HEK293T (cell line): ENCODE measurements around the gene MUC21.

Experiments used
- CTCF ChIA-PET: fragments of 350-600 bp; formaldehyde crosslinking; extraction: SDS; loops from one replicate; lab custom pipeline; 2021; ENCODE audit warnings: antibody characterized with exemption, inconsistent platforms; lab: Yijun Ruan, JAX
- POLR2A ChIA-PET: fragments of 350-600 bp; formaldehyde crosslinking; extraction: SDS; loops from one replicate; lab custom pipeline; 2020; ENCODE audit warnings: antibody characterized with exemption, inconsistent platforms; lab: Yijun Ruan, JAX
- DNase-seq: peaks from one replicate; pipeline ENCODE4 v3.0.0; 2012; ENCODE audit warnings: mixed read lengths; ENCODE audit errors: extremely low spot score
- ARNT ChIP-seq: fragments of 450-650 bp; IDR thresholded peaks from 2 replicates; pipeline ENCODE4 v1.6.1; 2017; ENCODE audit warnings: mild to moderate bottlenecking
- BHLHE40 ChIP-seq: fragments of 450-650 bp; IDR thresholded peaks from 2 replicates; pipeline ENCODE4 v1.6.1; 2016; ENCODE audit warnings: mild to moderate bottlenecking, moderate library complexity, borderline replicate concordance
- CTBP1 ChIP-seq: fragments of 450-650 bp; IDR thresholded peaks from 2 replicates; pipeline ENCODE4 v1.6.1; 2016; ENCODE audit warnings: borderline replicate concordance
- ELF4 ChIP-seq: fragments of 450-650 bp; IDR thresholded peaks from 2 replicates; pipeline ENCODE4 v1.6.1; 2017; ENCODE audit warnings: antibody characterized with exemption
- FOXA1 ChIP-seq: fragments of 450-650 bp; IDR thresholded peaks from 2 replicates; pipeline ENCODE4 v1.6.1; 2016; ENCODE audit warnings: mild to moderate bottlenecking
- FOXK2 ChIP-seq: fragments of 450-650 bp; IDR thresholded peaks from 2 replicates; pipeline ENCODE4 v1.6.1; 2016; ENCODE audit warnings: mild to moderate bottlenecking
- FOXM1 ChIP-seq: fragments of 450-650 bp; IDR thresholded peaks from 2 replicates; pipeline ENCODE4 v1.6.1; 2017; ENCODE audit warnings: mild to moderate bottlenecking, borderline replicate concordance
- HDGF ChIP-seq: fragments of 450-650 bp; IDR thresholded peaks from 2 replicates; pipeline ENCODE4 v1.6.1; 2017; ENCODE audit warnings: antibody characterized with exemption, borderline replicate concordance
- L3MBTL2 ChIP-seq: fragments of 450-650 bp; conservative IDR thresholded peaks from 2 replicates; pipeline ENCODE4 v1.6.1; 2016; ENCODE audit warnings: mild to moderate bottlenecking
- LEF1 ChIP-seq: fragments of 450-650 bp; IDR thresholded peaks from 2 replicates; pipeline ENCODE4 v1.6.1; 2017; ENCODE audit warnings: mild to moderate bottlenecking, borderline replicate concordance
- NFRKB ChIP-seq: fragments of 450-650 bp; IDR thresholded peaks from 2 replicates; pipeline ENCODE4 v1.6.1; 2016; ENCODE audit warnings: mild to moderate bottlenecking, moderate library complexity
- PKNOX1 ChIP-seq: fragments of 450-650 bp; IDR thresholded peaks from 2 replicates; pipeline ENCODE4 v1.6.1; 2016
- SP1 ChIP-seq: fragments of 450-650 bp; IDR thresholded peaks from 2 replicates; pipeline ENCODE4 v1.6.1; 2017
- SUZ12 ChIP-seq: fragments of 450-650 bp; IDR thresholded peaks from 2 replicates; pipeline ENCODE4 v1.6.1; 2016; ENCODE audit warnings: mild to moderate bottlenecking
- TARDBP ChIP-seq: fragments of 450-650 bp; IDR thresholded peaks from 2 replicates; pipeline ENCODE4 v1.6.1; 2016
- ZNF384 ChIP-seq: fragments of 450-650 bp; IDR thresholded peaks from 2 replicates; pipeline ENCODE4 v1.6.1; 2016

The MUC21 gene

GRCh38 chr6:31025595-31025994 is 42.1 kb downstream of the MUC21 start:
- ChIA-PET POLR2A (no interaction called here), CTCF (no interaction called here)
- TF ChIP-seq SP1 (no peak), ARNT (no peak), L3MBTL2 (no peak), HDGF (no peak), PKNOX1 (no peak), SUZ12 (no peak), ELF4 (no peak), ZNF384 (no peak), LEF1 (no peak)
- no peak for DNase-seq

DNA sequence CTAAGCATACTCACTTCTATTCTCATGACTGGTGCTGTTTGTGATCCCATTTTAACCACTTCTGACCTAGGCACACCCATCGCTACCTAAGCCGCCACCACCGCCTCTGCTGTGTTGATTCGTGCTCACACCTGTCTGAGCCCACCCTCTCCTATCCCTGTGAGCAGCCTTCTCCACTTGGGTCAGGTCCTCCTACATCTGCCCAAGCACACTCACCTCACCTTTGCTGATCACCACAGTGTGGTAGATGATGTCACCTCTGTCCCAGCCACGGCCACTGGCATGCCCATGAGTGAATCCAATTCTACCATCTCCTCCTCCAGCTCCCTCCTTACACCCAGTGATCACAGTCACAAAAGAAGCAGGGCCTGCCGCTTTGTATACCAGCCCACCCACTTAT is 47.6 kb downstream of the MUC21 start:
- DNase-seq, result no peak
- CTCF ChIA-PET, result no interaction called here
- TF ChIP-seq HDGF, result no peak
- TF ChIP-seq NFRKB, result no peak
- no peak for TF ChIP-seq BHLHE40
- no peak for TF ChIP-seq FOXM1
- POLR2A ChIA-PET, result no interaction called here

GRCh38 chr6:31033075-31033474 is 49.6 kb downstream of the MUC21 start:
- no peak for DNase-seq
- TF ChIP-seq PKNOX1, result no peak
- no peak for TF ChIP-seq FOXM1
- TF ChIP-seq CTBP1, result no peak
- TF ChIP-seq FOXA1, result no peak
- no peak for TF ChIP-seq HDGF
- TF ChIP-seq ZNF384, result no peak
- no peak for TF ChIP-seq NFRKB
- TF ChIP-seq LEF1, result no peak
- no peak for TF ChIP-seq ARNT
- no peak for TF ChIP-seq FOXK2
- TF ChIP-seq SP1, result no peak
- no peak for TF ChIP-seq BHLHE40
- CTCF ChIA-PET, result interaction anchor here (1.7 kb wide), 1 partner anchor 11 kb away, joined by 5 read pairs; no protein-coding TSS in a partner anchor
- POLR2A ChIA-PET, result no interaction called here

DNA sequence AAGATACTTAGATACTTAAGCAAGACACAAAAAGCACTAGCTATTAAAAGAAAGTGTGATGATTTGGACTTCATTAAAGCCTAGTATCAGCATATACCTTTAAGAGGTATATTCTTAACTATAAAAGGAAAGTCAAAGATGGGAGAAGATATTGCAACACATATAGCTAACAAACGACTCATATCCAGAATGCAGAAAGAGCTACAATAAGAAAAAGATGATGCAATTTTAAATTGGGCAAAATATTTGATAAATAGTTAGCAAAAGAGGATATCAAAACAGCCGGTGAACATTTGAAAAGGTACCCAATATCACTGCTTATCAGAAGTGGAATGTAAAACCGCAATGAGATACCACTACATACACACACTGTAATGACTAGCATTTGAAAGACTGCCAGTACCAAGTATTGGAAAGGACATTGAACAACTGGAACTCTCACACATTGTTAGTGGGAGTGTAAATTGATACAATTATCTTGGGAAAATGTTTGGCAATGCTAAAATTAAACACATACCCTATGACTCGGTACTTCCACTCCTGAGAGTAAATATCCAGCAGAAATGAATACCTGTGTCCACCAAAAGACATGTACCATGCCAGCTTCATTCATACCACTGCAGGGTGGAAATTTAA is 52.5 kb downstream of the MUC21 start:
- TF ChIP-seq TARDBP (no peak), BHLHE40 (no peak), PKNOX1 (no peak), L3MBTL2 (no peak), CTBP1 (no peak), FOXK2 (no peak), NFRKB (no peak), SP1 (no peak), HDGF (no peak), LEF1 (no peak), FOXA1 (no peak), ARNT (no peak), FOXM1 (no peak)
- no peak for DNase-seq
- CTCF ChIA-PET, result no interaction called here
- POLR2A ChIA-PET, result no interaction called here

DNA sequence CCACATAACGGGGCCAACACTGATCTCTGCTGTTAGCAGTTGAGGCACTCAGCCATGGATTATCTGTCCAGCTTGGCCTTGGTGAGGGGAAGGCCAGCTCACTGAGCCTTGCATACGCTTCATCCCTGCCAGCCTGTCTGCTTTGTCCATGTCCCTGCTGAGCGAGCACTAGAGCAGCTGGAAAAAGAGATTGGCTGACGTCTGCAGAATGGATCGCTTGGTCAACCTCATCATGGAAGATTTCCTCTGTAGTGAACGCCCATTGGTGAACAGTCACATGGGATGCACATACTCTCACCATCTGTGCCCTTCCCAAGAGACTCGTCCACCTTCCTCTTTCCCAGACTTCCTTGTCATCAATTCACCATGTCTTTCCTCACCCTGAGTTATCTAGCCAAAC is 53.7 kb downstream of the MUC21 start:
- DNase-seq, result no peak
- TF ChIP-seq BHLHE40, result no peak
- TF ChIP-seq ARNT, result no peak
- no peak for TF ChIP-seq FOXA1
- no peak for TF ChIP-seq SP1
- no peak for TF ChIP-seq ELF4
- no peak for TF ChIP-seq L3MBTL2
- no peak for TF ChIP-seq SUZ12
- no peak for TF ChIP-seq FOXK2
- no peak for TF ChIP-seq NFRKB
- TF ChIP-seq PKNOX1, result no peak
- no peak for TF ChIP-seq HDGF
- no peak for TF ChIP-seq CTBP1
- TF ChIP-seq ZNF384, result no peak
- TF ChIP-seq FOXM1, result no peak
- CTCF ChIA-PET, result no interaction called here
- POLR2A ChIA-PET, result interaction anchor here (1.1 kb wide), 1 partner anchor 20 kb away, joined by 3 read pairs; no protein-coding TSS in a partner anchor

DNA sequence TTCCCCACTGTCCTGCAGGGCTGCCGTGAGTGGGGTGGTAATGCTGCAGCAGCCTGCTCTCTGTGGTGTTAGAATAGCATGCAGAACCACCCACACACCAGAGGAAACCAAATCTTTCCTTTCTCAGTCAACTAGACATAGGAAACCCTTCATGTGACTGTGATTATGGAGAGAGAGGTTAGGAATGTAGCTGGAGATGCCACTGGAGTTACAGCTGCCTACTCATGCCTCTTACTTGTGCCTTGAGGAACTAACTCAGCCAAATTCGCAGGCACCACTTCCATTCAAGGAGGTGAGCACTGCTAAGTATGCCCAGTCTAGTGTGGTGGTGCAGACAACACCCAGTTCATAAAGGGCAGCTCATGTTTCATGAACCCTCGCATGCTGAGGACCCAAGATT is 54.2 kb downstream of the MUC21 start:
- no peak for TF ChIP-seq FOXA1
- no peak for TF ChIP-seq BHLHE40
- TF ChIP-seq CTBP1, result no peak
- no peak for TF ChIP-seq TARDBP
- TF ChIP-seq NFRKB, result no peak
- no peak for TF ChIP-seq LEF1
- no peak for TF ChIP-seq PKNOX1
- POLR2A ChIA-PET, result interaction anchor here (1.1 kb wide), 1 partner anchor 19 kb away, joined by 3 read pairs; no protein-coding TSS in a partner anchor
- DNase-seq, result no peak
- CTCF ChIA-PET, result no interaction called here
